Lower leg skin (tissue), 4 donors: ENCODE measurements around the gene LRP1B. TPM values are rescaled to one million over a fixed set of nuclear protein-coding genes. Genes with fewer than 3 reads are reported as not detected.
"Not testable (repeated sequence)": the region's sequence is repeated elsewhere in the genome, so short reads cannot be mapped to it uniquely, and the experiment has no call there.

Experiments
- DNase-seq, 2 donors: peaks; one replicate each; pipeline ENCODE4 v3.0.0-alpha.2; 2019; ENCODE audit warnings: low spot score in 2 of 2
- H3K4me3 ChIP-seq: fragments of 200-600 bp; sonication (generic); 2 replicates; pipeline ENCODE4 v1.5.1; 2017; ENCODE audit warnings: mild to moderate bottlenecking, low read depth; ENCODE audit not compliant: poor library complexity, severe bottlenecking
- CTCF ChIP-seq, 3 donors: fragments of 450-650 bp; IDR thresholded peaks; one replicate each; pipeline ENCODE4 v1.5.1; 2016; ENCODE audit warnings: antibody characterized with exemption in 3 of 3, mild to moderate bottlenecking in 3 of 3, moderate library complexity in 2 of 3
- POLR2A ChIP-seq, 2 donors: fragments of 450-650 bp; IDR thresholded peaks; one replicate each; pipeline ENCODE4 v1.6.1; 2016 to 2017; ENCODE audit warnings: antibody characterized with exemption in 2 of 2, mild to moderate bottlenecking in 1 of 2, moderate library complexity in 1 of 2
- WGBS, 2 donors: methylation state at CpG; one replicate each; pipeline ENCODE4 v1.1.5; 2018; 5-methylcytosine and 5-hydroxymethylcytosine counted together
- intact Hi-C: fragments of 100-400 bp; cut with DNase I; formaldehyde crosslinking; loops from one replicate; pipeline ENCODE4 v1.15.0; 2023; ENCODE audit warnings: low total_unique reads
- total RNA-seq, 4 donors: library from RNA; depleted of rRNA; stranded (reverse); fragments of >200 nt; gene quantifications; one replicate each; pipeline ENCODE4 v1.1.0, GENCODE V29; 2016

LRP1B gene
- total RNA-seq, 4 donors from 2014 or later: 0.80 to 1.6 (median 1.0) TPM

GRCh38 chr2:140975237-140975636, 1155.6 kb downstream of the LRP1B start:
- intact Hi-C loops: no loop called here
- TF ChIP-seq POLR2A (IDR thresholded peaks at IDR 0.05): no peak
- no peak for TF ChIP-seq CTCF (IDR thresholded peaks at IDR 0.05)
- DNase-seq: no peak
- no peak overlapping the region for H3K4me3 ChIP-seq

- 86 to 88% methylated on average over 1 of the region's 1 CpG for WGBS, 2 donors
- TF ChIP-seq POLR2A (IDR thresholded peaks at IDR 0.05): no peak
- no peak for TF ChIP-seq CTCF (IDR thresholded peaks at IDR 0.05)
- intact Hi-C loops: no loop called here
- H3K4me3 ChIP-seq: no peak overlapping the region
- no peak for DNase-seq
These were observed 1158.1 kb downstream of the LRP1B start for GRCh38 chr2:140972724-140973123.

DNA sequence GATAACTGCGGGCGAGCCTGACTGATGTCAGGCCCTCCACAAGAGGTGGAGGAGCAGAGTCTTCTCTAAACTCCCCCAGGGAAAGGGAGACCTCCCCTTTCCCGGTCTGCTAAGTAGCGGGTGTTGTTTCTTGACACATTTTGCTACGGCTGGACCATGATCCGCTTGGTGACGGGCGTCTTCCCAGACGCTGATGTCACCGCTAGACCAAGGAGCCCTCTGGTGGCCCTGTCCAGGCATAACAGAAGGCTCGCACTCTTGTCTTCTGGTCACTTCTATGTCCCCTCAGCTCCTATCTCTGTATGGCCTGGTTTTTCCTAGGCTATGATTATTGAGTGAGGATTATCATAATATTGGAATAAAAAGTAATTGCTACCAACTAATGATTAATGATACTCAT, 1166.5 kb downstream of the LRP1B start:
- DNase-seq, H3K4me3 ChIP-seq, intact Hi-C loops: not testable (repeated sequence)
- 92 to 97% methylated on average over 11 of the region's 11 CpGs for WGBS, 2 donors

DNA sequence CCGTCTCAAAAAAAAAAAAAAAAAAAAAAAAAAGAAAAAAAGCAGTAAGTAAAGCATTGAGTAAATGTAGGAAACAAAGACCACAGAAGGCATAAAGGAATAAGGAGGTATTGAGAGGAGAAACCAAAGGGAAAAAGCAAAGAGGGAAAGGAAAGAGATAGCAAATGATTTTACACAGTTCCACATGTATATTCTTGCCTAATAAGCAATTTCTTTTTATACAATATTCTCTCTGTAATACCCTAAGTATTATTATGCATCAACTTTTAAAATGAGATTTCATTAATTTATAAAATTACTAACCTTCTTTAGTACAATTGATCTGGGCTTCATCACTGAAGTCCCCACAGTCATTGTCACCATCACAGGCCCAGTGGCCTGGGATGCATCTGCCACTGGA, 1180.9 kb downstream of the LRP1B start:
- intact Hi-C loops: no loop called here
- no peak for DNase-seq
- no peak overlapping the region for H3K4me3 ChIP-seq
- 67 to 86% methylated on average over 1 of the region's 1 CpG for WGBS, 2 donors
- TF ChIP-seq POLR2A (IDR thresholded peaks at IDR 0.05) (no peak), CTCF (IDR thresholded peaks at IDR 0.05) (no peak)

- no peak for DNase-seq
- WGBS, 2 donors: 69 to 74% methylated on average over 4 of the region's 4 CpGs
- TF ChIP-seq POLR2A (IDR thresholded peaks at IDR 0.05) (no peak), CTCF (IDR thresholded peaks at IDR 0.05) (no peak)
- intact Hi-C loops: no loop called here
- H3K4me3 ChIP-seq: no peak overlapping the region
These were observed 1183.6 kb downstream of the LRP1B start for GRCh38 chr2:140947236-140947635.

DNA sequence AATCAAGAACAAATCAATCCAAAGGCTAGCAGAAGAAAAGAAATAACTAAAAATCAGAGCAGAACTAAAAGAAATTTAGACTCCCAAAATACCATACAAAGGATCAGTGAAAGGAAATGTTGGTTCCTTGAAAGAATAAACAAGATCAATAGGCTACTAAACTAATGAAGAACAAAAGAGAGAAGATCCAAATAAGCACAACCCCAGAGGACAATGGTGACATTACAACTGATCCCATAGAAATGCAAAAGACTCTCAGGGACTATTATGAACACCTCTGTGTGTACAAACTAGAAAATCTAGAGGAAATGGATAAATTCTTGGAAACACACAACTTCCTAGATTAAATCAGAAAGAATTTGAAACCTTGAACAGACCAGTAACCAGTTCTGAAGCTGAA, 1186.9 kb downstream of the LRP1B start:
- H3K4me3 ChIP-seq: no peak overlapping the region
- intact Hi-C loops: no loop called here
- no peak for DNase-seq
- TF ChIP-seq POLR2A (IDR thresholded peaks at IDR 0.05): no peak
- TF ChIP-seq CTCF (IDR thresholded peaks at IDR 0.05): no peak
